HFF-Myc (cell line): ENCODE results near the gene ADPRHL1.

Experiments
- DNase-seq: peaks from one replicate; pipeline ENCODE4 v3.0.0-alpha.2; 2011; ENCODE audit warnings: low read depth; ENCODE audit errors: extremely low read depth
- H3K4me3 ChIP-seq: replicated peaks from 2 replicates; pipeline ENCODE4 v1.5.1; 2011; ENCODE audit warnings: low read depth, mild to moderate bottlenecking, control low read depth, low read length
- CTCF ChIP-seq: IDR thresholded peaks from 2 replicates; pipeline ENCODE4 v1.5.1; 2012; ENCODE audit warnings: mild to moderate bottlenecking, low read depth, low read length, control low read depth; ENCODE audit errors: missing control alignments

ADPRHL1 gene

GRCh38 chr13:113400621-113401451, 52.5 kb downstream of the ADPRHL1 start:
- TF ChIP-seq CTCF = no peak
- DNase-seq = no peak

DNA sequence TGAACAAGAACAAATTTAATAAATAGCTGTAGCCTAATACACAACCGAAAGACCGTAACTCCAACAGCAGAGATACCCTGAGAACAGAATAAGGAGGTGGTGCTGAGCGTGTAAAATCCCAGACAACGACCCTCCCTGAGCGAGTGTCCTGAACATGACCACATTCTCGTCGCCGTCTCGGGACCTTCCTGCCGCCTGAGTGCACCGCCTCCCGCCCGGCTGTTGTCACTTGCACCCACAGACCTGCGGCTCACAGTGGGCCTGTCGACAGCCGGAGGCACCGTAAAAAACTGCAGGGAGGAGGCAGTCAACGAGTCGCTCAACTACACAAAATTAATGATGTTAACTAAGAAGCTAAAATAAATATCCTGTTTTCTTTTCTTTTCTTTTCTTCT, 53.5 kb downstream of the ADPRHL1 start:
- no peak for TF ChIP-seq CTCF
- H3K4me3 ChIP-seq = no peak overlapping the region
- no peak for DNase-seq

More at GRCh38 chr13:113400621-113401451, 52.5 kb downstream of the ADPRHL1 start:
- H3K4me3 ChIP-seq = no peak overlapping the region

- DNase-seq = no peak
- no peak overlapping the region for H3K4me3 ChIP-seq
- no peak for TF ChIP-seq CTCF
These were observed 54.1 kb downstream of the ADPRHL1 start for GRCh38 chr13:113398963-113399754.

GRCh38 chr13:113397608-113398425, 55.5 kb downstream of the ADPRHL1 start:
- TF ChIP-seq CTCF = no peak
- DNase-seq = no peak
- H3K4me3 ChIP-seq = no peak overlapping the region

DNA sequence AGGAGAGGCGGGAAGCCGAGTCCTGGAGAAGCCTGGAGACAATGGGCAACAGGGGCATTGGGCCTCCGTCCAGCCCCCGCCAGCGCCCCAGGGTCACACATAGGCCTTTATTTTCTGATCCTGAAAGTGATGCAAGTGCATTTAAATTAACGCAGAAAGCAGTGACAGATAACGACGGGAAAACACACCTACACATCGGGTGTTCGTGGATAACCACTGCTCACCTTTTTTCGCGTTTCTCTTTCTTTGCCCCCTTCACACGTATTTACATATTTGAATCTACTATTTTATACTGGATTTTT, 59.0 kb downstream of the ADPRHL1 start:
- H3K4me3 ChIP-seq = no peak overlapping the region
- no peak for TF ChIP-seq CTCF
- DNase-seq = no peak

DNA sequence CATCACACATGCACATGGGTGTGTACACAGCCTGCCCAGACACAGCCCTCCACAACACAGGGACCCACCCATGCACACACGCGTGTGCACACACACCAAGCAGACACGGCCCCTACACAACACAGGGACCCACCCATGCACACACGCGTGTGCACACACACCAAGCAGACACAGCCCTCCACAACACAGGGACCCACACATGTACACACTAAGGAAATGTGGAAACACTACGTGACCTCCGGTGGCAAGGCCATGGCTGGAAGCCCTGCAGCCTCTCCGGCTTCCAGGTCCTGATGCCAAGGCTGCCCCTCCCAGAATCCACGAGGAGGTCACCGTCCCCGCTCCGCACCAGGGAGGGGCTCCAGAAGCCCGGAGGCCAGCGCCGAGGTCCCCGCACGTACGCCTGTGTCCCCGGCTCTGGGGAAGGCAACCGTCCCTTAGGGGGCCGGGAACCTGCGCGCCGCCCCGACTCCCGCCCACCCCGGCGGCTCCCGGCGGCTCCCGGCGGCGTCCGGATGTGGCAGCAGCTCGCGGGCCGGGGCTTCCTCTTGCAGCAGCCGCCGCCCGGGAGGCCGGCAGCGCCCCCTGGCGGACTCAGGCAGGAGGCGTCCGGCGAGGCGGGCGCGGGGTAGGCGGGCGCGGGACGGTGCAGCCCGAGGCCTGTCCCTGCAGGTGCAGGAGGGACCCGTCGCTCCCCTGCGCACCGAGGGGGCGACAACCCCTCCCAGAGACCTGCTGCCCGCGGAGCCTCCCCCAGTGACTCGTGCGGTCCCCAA, 59.5 kb downstream of the ADPRHL1 start:
- no peak for DNase-seq
- peak; percentile 46 for TF ChIP-seq CTCF
- H3K4me3 ChIP-seq = peak overlapping the region; percentile 67
